HG02884 (cell line): ENCODE data around the gene CHN1.

Experiments
- ATAC-seq: cut with Tn5 transposase; IDR thresholded peaks from one replicate; pipeline ENCODE4 v1.9.1; 2021; ENCODE audit warnings: mild to moderate bottlenecking, moderate library complexity; ENCODE audit not compliant: unreplicated experiment

Gene CHN1

DNA sequence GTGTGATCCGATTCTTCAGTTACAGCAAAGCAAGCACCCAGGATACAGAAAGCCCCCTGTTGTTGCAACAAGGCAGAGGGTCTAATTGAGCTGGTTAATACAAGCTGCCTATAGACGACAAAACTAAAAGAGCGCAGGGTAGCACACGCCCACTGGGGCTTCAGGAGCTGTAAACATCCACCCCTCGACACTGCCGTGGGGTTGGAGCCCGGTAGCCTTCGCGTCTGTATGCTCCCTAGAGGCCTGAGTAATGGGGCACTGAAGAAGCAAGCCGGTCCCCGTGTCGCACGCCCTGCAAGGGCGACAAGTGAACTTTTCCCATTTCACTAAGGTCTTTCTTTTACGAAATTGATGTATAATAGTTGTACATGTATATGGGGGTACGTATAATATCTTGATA lies 216.2 kb downstream of the CHN1 start:
- no peak for ATAC-seq

- ATAC-seq = no peak
Observed at GRCh38 chr2:174788291-174788929, 216.8 kb downstream of the CHN1 start.

GRCh38 chr2:174787487-174788205 lies 217.5 kb downstream of the CHN1 start:
- no peak for ATAC-seq

GRCh38 chr2:174786066-174786725 lies 219.0 kb downstream of the CHN1 start:
- no peak for ATAC-seq

DNA sequence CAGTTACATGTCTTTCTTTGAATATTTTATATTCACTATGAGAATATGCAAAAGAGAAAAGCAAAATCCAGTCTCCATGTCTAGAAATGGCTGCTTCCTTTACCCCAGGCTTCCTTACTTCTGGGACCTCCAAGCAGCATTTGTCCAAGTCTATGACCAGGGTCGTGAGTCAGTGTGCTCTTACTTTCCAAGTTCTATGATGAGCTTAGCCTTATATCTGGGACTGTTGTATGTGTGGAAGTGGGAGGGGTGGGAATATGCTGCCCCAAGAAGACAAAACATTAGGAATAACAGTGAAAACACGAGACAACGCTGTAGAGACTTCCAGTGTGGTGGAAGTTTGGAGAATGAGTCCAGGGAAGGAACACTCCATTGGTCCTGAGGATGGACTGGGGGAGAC lies 219.7 kb downstream of the CHN1 start:
- no peak for ATAC-seq

- ATAC-seq = no peak
Observed at GRCh38 chr2:174784909-174785308, 220.3 kb downstream of the CHN1 start.

- no peak for ATAC-seq
Observed at GRCh38 chr2:174784316-174784715, 220.9 kb downstream of the CHN1 start.

- ATAC-seq = no peak
Observed at GRCh38 chr2:174781996-174782395, 223.2 kb downstream of the CHN1 start.

DNA sequence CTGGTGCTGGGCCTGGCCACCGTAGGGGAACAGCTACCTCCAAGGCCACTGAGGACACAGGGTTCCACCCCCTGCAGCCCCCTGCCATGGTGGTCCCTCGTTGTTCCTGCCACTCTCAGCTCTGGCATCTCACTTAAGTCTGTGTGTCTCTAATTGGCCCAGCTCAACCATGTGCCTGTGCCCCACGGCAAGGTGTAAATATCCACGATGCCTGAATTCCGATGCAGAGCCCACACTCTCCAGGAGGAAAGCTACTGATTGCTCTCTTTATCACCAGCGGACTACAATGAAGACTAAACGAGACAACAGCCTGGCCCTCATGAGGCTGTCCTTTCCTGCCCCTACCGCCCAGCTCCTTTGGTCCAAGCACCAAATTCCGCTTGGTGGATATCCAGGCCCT lies 223.9 kb downstream of the CHN1 start:
- no peak for ATAC-seq

GRCh38 chr2:174780856-174781255 lies 224.3 kb downstream of the CHN1 start:
- ATAC-seq = no peak

DNA sequence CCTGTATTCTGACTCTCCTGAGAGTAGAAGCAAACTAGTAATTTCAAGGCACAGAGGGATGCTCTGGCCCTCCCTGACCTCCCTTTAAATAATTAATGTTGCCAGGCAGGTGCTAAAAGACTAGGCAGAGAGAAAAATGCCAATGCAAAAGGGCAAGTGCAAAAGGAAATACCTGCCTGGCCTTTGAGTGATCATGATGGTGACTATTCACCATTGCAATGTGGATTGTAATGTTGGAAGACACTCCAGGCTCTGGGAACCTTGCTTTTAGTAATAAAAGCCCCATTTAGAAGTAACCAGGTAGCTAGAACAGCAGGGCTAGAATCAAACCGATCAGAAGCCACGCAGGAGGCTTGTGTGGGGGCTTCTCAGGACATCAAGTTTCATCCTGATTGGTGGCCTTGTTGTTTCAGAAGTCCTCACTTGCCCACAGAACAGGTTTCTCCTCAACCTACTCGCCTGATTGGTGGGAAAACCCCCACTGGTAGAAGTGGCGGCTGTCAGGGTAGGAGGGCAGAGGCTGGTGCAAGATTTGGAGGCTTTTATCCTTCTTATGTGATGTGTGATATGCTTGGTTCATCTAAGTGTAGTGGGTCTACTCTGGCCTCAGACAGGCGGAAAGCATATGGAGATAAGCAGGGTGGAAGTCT lies 224.9 kb downstream of the CHN1 start:
- ATAC-seq = no peak

DNA sequence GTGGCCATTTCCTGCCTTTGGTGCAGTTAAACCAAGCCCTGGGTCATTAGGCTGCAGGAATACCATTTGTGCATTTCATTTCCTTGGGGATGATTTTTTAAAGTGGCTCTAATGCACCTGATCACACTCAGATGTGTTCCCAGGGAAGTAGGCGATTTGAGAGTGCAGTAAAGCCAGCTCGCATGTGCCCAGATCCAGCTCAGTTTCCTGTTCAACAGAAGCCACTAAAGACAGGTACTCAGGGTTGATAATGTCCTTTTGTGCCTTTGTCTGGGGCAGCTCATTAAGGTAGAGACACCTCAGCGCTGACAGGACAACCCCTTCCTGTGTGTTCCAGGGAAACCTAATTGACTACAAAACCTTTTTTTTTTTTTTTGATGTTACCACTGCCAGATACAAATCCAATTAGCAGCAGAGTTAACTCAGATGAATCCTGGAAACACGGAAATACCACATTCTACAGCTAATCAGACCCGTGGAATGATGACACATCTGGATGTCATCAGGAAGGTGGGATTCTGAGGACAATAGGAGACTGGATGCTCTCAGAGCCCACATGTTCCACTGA lies 225.7 kb downstream of the CHN1 start:
- ATAC-seq = no peak

- ATAC-seq = peak; percentile 61
Observed at GRCh38 chr2:174778085-174778981, 226.8 kb downstream of the CHN1 start.

DNA sequence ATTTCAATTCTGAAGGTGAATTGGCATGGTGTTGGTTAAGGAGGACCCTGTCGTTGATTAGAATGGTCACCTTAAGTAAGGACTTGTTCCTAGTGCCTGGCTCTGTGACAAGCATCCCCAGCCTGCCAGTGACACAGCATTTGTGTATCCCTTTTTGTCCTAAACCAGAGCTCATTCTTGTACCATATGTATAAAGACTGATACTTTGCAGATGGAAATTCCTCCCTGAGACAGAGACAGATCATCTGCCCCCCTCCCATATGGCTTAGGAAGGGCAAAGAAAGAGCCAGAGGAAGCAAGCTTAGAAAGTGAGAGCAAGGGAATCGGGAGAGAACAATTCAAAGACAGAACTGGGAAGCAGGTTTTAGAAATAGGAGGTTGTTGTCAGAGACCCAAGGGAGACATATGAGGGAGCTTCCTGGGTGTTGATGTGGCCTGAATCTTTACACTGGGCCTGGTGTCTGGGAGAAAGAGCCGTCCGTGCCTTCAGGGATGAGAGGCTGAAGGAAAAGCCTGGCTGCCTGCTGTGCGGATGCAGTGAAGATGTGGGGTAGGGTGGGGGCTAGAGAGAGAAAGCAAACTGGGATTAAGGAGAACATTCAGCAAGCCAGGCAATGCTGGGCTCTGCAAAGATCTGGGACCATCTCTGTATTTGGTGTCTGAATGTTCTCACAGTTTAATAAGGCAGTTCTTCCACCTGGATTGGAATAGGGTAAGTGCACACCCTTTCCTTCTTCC lies 227.7 kb downstream of the CHN1 start:
- ATAC-seq = no peak

DNA sequence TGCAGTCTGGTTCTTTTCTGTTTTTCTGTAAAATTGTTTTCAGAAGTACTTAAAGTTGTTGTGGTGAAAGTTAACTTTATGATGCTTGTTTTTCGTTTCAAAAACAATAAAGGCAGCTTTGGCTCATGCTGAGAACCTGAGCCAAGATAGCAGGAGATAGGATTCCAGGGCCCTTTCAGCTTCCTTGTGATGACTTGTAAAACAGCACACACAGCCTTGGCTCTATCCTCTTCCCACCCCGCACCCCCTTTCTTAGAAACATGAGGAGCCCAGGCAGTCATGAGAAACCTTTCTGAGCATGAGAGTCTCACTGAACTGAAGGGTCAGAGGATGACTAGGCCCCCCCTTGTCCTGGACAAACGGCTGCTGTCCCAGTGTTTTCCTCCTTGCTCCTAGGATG lies 228.5 kb downstream of the CHN1 start:
- ATAC-seq = no peak

- no peak for ATAC-seq
Observed at GRCh38 chr2:174776223-174776622, 229.0 kb downstream of the CHN1 start.

- ATAC-seq = no peak
Observed at GRCh38 chr2:174775571-174775980, 229.6 kb downstream of the CHN1 start.

- ATAC-seq = no peak
Observed at GRCh38 chr2:174774886-174775285, 230.3 kb downstream of the CHN1 start.

- ATAC-seq = no peak
Observed at GRCh38 chr2:174773215-174773614, 232.0 kb downstream of the CHN1 start.

DNA sequence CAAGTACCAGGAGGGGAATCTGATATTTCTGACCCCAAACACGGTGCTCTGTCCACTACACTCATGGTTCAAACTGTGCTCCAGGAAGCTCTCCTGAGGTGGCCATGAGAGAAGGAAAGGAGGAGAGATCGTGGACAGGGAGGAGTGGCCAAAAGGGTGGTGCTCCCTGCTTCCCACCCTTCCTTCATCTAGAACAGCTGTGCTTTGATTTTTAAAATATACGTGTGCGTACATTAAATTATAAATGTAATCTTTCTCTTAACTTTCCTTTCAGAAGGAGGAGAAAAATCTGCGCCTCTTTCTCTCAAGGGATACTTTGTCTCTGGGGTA lies 232.7 kb downstream of the CHN1 start:
- ATAC-seq = no peak
